Activated CD8-positive, alpha-beta memory T cell treated with anti-CD3 and anti-CD28 coated beads for 24 hours (primary cell): ENCODE data around the gene PTPN12.
"Not testable (repeated sequence)": the region's sequence is repeated elsewhere in the genome, so short reads cannot be mapped to it uniquely, and the experiment has no call there.

Experiments
- DNase-seq: peaks from one replicate; pipeline ENCODE4 v3.0.0-alpha.2; 2020

PTPN12 gene

DNA sequence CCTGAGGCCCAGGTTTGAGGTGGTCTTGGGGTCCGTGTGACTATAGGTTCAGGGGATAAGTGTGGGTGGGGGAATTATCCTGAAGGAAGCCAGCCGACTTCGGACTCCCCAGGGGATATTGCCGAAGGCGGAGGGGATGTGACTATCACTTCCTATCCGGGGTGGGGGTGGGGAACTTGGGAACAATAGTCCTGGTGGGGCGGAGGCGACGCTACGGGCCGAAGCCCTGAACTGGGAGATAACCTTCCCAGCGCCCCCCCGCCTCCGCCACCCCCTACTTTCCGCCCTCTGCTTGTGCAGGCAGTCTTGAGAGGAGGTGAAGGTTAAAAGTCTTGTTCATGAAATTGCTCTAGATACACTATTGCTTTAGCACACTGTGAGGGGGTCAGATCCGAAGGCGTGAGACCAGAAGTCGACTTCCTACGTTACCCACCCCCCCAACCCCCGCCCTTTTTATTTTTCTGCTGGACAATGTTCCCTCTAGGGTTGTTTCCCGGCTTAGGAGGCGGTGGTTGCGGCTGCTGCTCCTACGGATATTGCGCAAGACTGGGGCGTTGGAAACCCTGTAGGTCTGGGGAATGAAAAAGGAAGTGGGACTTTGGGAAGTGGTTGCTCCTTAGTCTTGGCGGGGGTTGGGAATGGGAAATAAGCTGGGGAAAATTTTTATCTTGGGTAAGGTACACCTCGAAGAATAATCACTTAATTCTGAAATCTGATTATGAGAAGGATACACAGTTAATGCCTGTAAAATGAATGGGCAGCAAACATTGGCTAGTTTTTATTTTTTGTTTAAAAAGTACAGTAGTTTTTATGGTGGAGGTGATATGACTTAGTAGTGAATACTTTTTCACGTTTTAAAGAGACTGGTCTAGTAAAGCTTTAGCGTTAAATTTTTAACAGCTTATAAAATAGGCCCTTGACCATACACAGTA, 1.5 kb downstream of the PTPN12 start:
- no peak for DNase-seq

DNA sequence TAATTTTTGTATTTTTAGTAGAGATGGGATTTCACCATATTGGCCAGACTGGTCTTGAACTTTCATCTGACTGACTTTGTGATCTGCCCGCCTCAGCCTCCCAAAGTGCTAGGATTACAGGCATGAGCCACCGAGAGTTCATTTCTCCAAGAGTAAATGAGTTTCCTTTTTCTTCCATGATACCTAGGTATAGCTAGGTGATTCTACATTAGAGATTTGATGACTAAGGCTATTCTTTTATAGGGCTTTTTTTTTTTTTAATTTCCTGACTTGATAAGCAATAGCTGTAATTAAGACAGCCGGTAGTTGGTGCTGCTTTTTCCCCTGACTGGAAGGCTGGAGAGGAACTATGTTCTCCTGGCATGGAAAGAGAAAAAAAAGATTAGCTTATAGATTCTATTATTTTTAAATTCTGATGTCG, 3.3 kb downstream of the PTPN12 start:
- no peak for DNase-seq

DNA sequence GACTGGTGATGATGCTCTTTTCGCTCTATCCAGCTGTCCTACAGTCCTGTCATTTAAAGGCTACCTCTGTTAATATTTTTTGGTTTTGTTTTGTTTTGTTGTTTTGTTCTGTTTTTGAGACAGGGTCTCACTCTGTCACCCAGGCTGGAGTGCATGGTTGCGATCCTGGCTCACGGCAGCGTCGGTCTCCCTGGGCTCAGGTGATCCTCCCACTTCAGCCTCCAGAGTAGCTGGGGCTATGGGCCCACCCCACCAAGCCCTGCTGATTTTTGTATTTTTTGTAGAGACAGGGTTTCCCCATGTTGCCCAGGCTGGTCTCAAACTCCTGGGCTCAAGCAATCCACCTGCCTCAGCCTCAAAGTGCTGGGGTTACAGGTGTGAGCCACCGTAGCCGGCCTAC, 3.9 kb downstream of the PTPN12 start:
- DNase-seq, result not testable (repeated sequence)

DNA sequence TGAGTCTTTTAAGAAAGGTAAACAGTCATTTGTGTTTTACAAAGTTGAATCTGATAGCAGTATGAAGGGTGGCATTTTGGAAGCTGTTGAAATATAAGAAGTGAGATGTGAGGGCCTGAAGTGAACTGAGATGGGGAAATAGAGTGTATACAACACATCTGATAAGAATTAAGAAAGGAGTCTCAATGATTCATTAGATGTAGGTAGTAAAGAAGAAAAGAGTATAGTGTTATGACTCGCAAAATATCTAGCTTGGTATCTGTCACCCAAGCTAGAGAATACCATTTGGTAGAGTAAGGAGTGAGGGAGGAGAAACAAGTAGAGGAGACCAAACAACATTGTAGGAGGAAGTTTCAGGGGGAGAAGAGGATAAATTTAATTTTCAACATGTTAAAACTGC, 5.3 kb downstream of the PTPN12 start:
- no peak for DNase-seq

DNA sequence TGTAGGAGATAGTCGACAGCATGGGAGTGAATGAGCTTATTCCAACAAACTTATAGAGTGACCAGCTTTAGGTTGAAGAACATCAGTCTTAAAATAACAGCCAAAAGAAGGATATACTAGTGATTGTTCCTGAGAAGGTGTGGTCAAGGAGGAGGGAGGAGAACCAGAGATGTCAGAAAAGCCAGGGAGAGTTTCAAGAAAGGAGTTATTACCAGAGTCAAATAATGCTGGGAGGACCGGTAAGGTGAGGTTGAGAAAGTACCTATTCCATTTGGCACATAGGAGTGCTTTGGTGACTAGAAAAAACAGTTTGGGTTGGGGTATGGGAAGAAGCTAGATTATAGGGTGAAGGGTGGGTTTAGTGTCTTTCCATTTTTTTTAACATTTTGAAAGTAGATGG, 5.8 kb downstream of the PTPN12 start:
- DNase-seq, result no peak

DNA sequence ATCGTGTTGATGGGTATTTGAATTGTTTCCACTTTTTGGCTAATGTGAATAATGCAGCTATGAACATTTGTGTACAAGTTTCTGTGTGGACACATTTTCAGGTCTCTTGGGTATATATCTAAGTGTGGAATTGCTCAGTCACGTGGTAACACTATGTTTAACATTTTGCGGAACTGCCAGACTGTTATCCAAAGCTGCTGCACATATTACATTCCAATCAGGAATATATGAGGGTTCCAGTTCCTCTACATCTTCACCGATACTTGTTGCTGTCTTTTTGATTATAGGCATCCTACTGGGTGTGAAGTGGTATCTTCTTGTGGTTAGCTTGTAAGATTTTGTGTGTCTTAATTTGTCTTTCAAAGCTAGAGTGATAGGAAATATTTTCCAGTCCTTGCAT, 6.8 kb downstream of the PTPN12 start:
- DNase-seq, result no peak

DNA sequence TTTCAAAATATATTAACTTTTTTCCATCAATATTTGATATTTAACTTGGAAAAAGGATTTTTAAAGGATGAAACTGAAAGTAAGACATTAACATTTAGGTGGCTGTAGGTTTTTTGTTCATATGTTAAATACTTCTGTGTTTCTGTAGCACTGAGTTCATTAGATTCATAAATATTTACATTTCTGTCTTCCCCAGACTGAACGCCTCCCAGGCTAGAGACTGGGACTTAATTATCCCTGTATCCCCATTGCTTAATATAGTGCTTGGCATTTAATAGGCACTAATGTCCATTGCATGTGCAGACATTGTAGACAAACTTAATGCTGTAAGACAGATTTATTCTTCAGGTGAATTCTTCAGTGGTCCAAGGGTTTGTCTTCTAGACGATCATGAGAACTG, 7.4 kb downstream of the PTPN12 start:
- no peak for DNase-seq

DNA sequence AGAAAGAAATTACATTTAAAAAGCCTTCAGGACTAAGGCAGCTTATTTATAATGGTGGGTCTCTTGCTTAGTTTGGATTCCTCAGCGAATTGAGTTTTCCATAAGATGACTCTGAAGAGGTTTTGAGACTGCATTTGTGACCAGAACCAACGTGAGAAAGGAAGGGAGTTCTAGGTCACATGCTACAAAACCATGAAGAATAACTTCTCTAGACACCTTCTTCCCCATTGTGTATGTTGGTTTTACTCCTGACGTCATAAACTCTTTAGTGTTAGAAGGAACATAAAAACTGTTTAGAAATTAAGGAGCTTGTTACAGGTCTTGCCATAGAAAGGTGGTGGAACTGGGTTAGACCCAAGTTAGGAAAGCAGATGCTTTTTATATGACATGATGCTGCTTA, 11.1 kb downstream of the PTPN12 start:
- DNase-seq, result no peak

DNA sequence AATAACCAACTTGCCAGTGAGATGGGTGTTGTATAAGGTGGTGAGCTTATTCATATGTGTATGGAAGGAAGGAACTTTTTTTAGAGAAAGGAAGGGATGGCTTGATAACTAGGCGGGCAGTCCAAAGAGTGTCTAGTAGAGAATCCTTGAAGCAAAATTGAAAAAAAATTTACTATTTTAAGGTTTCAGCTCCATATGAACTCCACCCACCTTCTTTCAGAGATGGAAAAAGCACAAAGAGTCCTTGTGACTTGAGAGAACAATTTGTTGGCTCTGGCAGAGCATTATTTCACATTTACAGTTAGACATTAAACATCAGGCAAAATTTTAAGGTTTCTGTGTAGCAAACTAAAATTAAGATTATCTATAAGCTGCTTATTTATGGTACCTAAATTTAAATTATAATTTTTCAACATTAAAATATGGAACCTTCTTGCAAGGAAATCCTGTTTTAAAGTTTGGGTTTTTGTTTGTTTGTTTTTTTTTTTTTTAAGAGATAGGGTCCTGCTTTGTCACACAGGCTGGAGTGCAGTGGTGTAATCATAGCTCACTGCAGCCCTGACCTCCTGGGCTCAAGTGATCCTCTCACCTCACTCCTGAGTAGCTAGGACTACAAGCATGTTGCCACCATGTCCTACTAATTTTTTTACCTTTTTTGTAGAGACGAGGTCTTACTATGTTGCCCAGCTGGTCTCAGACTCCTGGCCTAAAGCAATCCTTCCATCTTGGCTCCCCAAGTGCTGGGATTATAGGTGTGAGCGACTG, 12.2 kb downstream of the PTPN12 start:
- no peak for DNase-seq

DNA sequence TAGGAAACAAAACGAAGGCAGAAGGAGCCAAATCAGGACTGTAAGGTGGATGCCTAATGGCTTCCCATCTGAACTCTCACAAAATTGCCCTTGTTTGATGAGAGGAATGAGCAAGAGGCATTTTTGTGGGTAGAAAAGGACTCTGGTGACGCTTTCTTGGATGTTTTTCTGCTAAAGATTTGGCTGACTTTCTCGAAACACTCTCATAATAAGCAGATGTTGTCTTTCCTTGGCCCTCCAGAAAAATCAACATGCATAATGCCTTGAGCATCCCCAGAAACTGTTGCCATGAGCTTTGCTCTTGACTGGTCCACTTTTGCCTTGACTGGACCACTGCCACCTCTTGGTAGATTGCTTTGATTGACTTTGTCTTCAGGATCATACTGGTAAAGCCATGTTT, 13.5 kb downstream of the PTPN12 start:
- DNase-seq, result no peak

DNA sequence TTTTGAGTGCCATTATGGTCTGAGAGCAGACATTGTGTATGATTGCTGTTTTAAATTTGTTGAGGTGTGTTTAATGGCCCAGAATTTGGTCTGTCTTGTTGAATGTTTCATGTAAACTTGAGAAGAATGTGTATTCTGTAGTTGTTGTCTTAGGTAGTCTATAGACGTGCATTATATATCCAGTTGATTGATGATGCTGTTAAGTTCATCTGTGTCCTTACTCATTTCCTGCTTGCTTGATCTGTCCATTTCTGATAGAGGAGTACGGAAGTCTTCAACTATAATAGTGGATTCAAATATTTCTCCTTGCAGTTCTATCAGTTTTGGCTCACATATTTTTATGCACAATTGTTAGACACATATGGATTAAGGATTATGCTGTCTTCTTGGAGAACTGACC, 16.0 kb downstream of the PTPN12 start:
- no peak for DNase-seq

DNA sequence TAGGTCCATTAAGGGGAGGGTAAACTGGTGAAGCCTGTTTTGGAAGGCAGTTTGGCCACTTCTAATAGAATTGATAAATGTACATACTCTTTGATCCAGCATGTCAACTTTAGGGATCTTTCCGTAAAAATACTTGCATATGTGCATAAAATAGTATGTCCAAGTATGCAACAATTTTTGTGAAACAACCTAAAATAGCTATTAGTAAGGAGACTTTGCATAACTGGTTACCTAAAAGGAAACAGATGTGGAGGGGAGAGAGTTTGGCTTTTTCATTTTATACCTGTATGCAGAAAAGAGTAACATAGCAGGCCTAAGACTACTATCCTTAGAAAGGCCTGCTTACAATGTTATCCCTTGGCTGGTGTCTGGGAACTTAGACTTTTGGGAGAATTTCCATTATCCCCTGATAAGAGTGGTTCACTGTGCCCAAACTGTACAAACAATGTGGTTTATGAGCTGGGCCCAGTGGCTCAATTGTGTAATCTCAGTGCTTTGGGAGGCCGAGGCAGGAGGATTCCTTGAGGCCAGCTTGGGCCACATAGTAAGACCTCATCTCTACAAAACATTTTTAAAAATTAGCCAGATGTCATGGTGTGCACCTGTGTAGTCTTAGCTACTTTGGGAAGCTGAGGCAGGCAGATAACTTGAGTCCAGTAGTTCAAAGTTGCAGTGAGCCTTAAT, 21.3 kb downstream of the PTPN12 start:
- DNase-seq, result no peak

DNA sequence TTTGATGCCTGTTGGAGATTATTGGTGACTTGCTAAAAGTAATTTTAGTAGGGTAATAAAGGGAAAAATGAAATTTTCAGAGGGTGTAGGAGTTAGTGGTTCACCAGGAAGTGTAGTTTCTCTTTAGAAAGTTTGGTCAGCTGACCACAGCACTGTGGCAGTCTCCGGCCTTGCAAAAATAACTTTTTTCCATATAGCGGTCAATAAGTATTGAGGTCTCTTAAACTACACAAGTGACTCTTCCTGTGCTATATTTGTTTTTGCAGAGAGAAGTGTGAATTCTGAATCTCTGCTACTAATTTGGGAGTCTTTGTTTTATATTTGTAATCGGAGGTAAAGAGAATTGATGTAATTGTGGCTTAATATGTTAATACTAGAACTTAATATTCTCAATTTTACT, 24.3 kb downstream of the PTPN12 start:
- DNase-seq, result no peak

DNA sequence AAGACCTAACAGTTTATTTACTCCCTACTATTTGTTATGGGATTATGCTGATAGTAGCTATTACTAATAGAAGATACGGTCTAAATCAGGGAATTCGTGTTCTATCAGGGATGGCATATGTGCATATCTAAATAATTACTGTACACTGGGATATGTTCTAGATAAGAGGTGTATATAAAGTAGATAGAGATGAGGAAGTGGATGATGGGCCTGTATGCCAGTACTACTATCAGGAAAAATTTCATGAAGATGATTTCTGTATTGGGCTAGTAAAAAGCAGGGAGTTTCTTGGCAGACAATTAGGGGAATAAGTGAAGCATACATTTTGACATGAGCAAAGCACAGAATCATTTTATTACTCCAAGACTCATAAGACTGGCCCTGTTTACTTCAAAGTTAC, 26.2 kb downstream of the PTPN12 start:
- DNase-seq, result no peak

DNA sequence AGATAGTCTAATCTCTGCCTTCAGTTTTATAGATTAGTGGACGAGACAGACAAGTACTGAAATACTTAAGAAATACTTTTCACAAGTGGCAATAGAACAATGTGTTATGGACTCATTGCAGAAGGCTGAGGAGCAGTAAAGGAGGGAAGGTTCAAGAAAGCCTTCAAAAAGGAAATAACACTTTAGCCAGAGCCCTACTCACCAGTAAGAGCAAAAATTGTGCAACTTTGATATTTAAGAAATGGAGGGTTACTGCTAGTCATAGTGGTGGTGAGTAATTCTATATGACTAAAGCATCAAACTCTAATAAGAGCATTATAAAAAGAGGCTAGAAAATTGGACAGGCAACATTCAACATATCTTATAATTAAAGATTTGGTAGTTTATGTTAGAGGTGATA, 28.8 kb downstream of the PTPN12 start:
- DNase-seq, result no peak

DNA sequence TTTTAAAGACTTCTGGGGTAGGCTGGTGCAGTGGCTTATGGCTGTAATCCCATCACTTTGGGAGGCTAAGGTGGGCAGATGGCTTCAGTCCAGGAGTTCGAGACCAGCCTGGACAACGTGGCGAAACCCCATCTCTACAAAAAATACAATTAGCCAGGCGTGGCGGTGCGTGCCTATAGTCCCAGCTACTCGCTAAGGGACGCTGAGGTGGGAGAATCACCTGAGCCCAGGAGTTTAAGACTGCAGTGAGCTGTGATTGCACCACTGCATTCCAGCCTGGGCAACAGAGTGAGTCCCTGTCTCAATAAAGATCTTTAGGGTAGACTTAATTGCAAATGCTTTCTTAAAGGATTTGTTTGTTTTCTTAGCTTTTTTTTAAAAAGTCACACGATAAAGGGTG, 29.3 kb downstream of the PTPN12 start:
- DNase-seq, result no peak

DNA sequence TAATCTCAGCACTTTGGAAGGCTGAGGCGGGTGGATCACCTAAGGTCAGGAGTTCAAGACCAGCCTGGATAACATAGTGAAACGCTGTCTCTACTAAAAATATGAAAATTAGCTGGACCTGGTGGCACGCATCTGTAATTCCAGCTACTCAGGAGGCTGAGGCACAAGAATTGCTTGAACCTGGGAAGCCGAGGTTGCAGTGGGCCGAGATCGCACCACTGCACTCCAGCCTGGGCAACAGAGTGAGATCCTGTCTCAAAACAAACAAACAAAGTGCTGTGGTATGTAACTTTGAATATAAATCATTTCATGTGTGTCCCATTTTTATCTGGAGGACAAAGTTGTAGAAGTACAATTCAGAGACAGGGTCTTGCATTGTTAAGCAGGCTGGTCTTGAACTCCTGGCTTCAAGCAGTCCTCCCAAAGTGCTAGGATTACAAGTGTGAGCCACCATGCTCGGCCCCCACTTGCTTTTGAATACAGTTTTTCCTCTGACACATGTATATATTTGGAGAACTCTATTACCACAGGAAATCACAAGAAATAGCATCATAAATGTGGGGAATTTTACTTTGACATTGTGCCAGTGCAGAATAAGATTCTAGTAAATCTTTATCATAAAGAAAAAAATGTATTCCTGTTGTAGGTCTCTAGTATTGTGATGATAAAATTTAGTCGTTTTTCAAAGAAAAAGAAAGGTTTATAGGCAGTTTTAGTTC, 32.6 kb downstream of the PTPN12 start:
- DNase-seq, result no peak

DNA sequence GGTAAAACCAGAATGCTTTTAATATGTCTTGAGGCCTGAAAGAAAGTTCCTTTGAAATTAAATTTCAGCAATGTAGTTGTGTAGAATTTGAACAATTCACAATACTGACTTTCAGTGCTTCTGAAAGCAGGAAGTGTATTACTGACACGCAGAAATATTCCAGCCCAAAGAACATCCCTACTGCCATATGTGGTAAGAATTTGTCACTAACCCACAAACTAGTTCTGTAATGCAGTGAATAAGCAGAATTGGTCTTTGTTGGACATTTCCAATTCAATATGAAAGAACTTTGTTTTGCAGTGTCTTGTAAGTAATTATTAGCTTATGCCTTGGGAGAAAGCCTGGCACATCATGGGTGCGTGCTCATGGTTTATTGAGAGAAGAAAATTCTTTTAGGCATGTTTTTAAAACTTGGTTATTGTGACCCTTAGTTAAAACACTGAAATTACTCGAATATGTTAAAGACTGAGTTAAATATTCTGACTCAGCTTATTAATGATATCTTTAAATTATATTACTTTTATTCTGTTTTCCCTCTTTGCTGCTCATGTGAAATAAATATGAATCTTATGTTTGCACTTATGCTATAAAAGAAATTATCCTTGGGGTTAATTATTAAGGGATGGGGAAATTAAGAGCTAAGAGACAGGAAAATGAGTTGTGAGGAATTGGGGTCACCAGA, 33.4 kb downstream of the PTPN12 start:
- no peak for DNase-seq

DNA sequence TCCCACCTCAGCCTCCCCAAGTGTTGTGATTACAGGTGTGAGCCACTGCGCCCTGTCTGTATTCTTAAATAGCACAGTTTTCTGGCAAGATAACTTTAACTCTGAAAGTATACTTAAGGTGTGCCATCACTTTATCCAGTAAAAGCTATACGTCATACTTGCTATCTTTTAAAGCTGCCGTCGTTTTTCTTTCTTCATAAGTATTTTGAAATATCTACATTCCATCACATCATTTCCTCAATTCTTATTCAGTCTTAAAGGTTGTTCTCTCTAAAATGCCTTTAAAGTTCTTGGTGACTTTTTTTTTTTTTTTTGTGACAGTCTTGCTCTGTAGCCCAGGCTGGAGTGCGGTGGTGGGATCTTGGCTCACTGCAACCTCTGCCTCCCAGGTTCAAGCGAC, 34.7 kb downstream of the PTPN12 start:
- no peak for DNase-seq

DNA sequence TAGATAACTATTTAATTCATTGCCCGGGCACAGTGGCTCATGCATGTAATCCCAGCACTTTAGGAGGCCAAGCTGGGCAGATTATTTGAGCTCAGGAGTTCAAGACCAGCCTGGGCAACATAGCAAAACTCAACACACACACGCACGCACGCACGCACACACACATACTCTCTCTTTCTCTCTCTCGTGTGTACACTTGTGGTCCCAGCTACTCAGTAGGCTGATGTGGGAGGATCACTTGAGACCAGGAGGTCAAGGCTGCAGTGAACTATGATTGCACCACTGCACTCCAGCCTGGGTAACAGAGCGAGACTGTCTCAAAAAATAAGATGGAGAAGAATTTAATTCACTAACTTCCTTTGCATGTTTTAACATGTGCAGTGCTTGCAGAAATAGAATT, 38.1 kb downstream of the PTPN12 start:
- DNase-seq, result no peak

DNA sequence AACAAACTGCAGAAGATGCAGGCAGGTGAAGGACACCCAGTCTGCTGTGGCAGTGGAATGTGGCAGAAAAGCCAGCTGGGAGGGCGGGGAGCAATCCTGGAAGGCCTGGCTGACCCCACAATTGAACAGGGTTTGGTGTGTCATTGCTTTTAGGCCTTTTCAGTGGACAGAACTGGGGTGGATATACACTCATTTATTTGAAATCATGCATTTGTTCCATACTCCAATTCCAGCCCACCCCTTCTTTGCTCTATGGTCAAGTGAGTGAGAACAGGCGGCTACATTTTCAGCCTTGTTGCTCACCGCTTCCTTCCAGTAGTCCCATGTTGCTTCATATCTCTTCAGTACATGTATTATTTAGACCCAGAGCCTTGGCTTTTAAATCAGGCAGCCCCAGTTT, 39.8 kb downstream of the PTPN12 start:
- DNase-seq, result no peak

DNA sequence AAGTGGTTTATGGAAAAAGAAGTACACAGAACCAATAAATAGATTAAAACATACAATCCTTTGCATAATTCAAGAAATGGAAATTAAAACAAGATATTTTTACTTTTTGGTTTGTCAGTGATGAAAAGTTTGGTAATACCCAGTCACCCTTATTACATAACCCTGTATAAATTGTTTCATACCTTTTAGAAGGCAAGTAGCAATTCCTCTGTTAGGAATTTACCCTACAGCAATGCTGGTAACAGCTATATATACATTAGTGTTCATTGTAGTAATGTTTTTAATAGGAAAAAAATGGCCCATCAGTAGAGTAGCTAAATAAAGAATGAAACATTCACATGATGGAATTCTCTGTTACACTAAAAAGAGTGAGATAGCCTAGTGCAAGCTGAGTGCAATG, 42.7 kb downstream of the PTPN12 start:
- DNase-seq, result no peak
